AG10803 (cell line): ENCODE measurements around the gene MPP4.

Experiments used
- DNase-seq: peaks from one replicate; pipeline ENCODE4 v3.0.0; 2010; ENCODE audit warnings: low read depth
- H3K4me3 ChIP-seq: 2 replicates; pipeline ENCODE4 v1.5.1; 2011; ENCODE audit warnings: mild to moderate bottlenecking, low read length, control low read depth
- TF ChIP-seq, protein P1 (sequence below): conservative IDR thresholded peaks from 2 replicates; pipeline ENCODE4 v1.5.1; 2011; ENCODE audit warnings: mild to moderate bottlenecking, low read length, control low read depth, inconsistent platforms

MPP4 gene

GRCh38 chr2:201618744-201619662 is 79.4 kb downstream of the MPP4 start:
- DNase-seq: peak; percentile 71
- H3K4me3 ChIP-seq: peak overlapping the region; percentile 45
- TF ChIP-seq, protein P1, sequence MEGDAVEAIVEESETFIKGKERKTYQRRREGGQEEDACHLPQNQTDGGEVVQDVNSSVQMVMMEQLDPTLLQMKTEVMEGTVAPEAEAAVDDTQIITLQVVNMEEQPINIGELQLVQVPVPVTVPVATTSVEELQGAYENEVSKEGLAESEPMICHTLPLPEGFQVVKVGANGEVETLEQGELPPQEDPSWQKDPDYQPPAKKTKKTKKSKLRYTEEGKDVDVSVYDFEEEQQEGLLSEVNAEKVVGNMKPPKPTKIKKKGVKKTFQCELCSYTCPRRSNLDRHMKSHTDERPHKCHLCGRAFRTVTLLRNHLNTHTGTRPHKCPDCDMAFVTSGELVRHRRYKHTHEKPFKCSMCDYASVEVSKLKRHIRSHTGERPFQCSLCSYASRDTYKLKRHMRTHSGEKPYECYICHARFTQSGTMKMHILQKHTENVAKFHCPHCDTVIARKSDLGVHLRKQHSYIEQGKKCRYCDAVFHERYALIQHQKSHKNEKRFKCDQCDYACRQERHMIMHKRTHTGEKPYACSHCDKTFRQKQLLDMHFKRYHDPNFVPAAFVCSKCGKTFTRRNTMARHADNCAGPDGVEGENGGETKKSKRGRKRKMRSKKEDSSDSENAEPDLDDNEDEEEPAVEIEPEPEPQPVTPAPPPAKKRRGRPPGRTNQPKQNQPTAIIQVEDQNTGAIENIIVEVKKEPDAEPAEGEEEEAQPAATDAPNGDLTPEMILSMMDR: peak; percentile 46

DNA sequence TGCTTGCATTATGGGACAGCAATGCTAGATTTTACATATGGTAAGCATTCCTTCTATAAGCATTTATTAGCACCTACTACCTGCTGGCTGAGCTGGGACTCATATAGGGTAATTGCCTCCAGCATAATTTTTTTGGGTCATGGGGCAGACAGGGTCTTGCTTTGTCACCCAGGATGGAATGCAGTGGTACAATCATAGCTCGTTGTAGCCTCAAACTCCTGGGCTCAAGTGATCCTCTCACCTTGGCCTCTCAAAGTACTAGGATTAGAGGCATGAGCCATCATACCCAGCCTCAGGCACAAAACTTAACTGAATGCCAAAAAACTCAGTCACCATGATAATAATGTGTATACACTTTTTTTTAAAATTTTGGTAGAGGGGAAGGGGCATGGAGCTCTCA is 90.4 kb downstream of the MPP4 start:
- DNase-seq: no peak
- TF ChIP-seq, protein P1: no peak
- H3K4me3 ChIP-seq: no peak overlapping the region

DNA sequence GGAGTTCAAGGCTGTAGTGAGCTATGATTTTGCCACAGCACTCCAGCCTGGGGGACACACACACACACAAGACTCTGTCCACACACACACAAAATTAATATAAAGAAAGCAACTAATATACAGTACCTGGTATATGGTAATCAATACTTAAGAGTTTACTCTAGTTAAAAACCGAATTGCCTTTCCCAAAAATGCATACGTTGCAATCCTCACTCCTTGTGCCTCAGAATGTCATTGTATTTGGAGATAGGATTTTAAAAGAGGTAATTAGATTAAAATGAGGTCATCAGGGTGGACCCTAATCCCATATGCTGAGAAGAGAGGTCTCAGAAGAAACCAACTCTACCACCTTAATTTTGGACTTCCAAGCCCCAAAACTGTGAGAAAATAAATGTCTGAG is 90.9 kb downstream of the MPP4 start:
- no peak overlapping the region for H3K4me3 ChIP-seq
- TF ChIP-seq, protein P1: no peak
- DNase-seq: no peak

DNA sequence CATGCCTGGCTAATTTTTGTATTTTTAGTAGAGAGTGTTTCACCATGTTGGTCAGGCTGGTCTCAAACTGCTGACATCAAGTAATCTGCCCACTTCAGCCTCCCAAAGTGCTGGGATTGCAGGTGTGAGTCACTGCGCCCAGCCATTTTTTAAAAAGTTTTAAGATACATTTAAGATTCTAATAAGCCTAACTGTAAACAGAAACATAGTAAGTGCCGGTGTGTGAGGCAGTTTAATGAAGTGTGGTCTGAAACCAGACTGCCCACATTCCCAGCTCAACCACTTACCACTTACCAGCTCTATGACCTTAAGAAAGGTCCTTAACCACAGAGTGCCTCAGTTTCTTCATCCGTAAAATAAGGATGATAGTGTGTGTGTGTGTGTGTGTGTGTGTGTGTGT is 97.5 kb downstream of the MPP4 start:
- H3K4me3 ChIP-seq: no peak overlapping the region
- no peak for DNase-seq
- TF ChIP-seq, protein P1: no peak

DNA sequence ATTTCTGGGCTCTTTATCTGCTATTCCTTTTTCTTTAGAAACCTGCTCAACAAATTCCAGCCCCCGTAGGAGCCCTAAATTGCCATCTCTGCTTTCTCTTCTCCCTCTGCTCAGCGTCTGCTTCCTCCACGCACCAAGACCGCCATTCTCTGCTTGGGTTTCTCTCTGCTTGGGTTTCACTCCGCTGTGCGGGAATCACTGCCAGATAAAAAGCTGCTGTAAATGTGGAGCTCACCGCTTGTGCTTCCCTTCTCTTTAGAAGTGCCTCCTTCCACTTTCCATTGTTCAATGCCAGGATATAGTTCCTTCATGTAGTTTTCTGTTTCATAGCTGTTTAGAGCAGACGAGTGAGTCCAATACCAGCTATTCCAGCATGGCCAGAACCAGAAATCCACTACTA is 101.0 kb downstream of the MPP4 start:
- TF ChIP-seq, protein P1: no peak
- H3K4me3 ChIP-seq: no peak overlapping the region
- DNase-seq: no peak
